Ovary (tissue), 9 donors: ENCODE data around the gene LIMA1. TPM values are rescaled to one million over a fixed set of nuclear protein-coding genes. Genes with fewer than 3 reads are reported as not detected.
"Not testable (repeated sequence)": the region's sequence is repeated elsewhere in the genome, so short reads cannot be mapped to it uniquely, and the experiment has no call there.

Experiments used
- DNase-seq, 5 donors: peaks; one replicate each; pipeline ENCODE4 v3.0.0-alpha.2; 2019 to 2020
- H3K27ac ChIP-seq, 2 donors: fragments of 200-600 bp; one replicate each; pipeline versions ENCODE4 v1.5.1 to v1.8.0; 2019 to 2022
- H3K27me3 ChIP-seq: fragments of 200-600 bp; one replicate; pipeline ENCODE4 v1.8.0; 2022
- H3K36me3 ChIP-seq: fragments of 200-600 bp; sonication (generic); one replicate; pipeline ENCODE4 v1.5.1; 2019
- H3K4me1 ChIP-seq: one replicate; pipeline ENCODE4 v1.8.1; 2013; ENCODE audit warnings: mild to moderate bottlenecking, moderate library complexity; ENCODE audit not compliant: insufficient read depth
- H3K4me3 ChIP-seq: fragments of 200-600 bp; sonication (generic); one replicate; pipeline ENCODE4 v1.5.1; 2017
- H3K9me3 ChIP-seq, 2 donors: fragments of 200-600 bp in 1 of 2; sonication (generic) in 1 of 2; one replicate each; pipeline versions ENCODE4 v1.5.1 to v1.8.1; 2013 to 2019; ENCODE audit warnings: mild to moderate bottlenecking in 1 of 2, moderate library complexity in 1 of 2
- EP300 ChIP-seq: sonication (generic); formaldehyde crosslinking; IDR thresholded peaks from one replicate; pipeline ENCODE4 v1.6.1; 2017; ENCODE audit warnings: antibody characterized with exemption
- POLR2A ChIP-seq: fragments of 450-650 bp; IDR thresholded peaks from one replicate; pipeline ENCODE4 v1.6.1; 2017; ENCODE audit warnings: antibody characterized with exemption, mild to moderate bottlenecking, moderate library complexity
- WGBS, 3 donors: extraction: QIAGEN DNeasy Blood & Tissue Kit in 1 of 3; methylation state at CpG; one replicate each; pipeline versions ENCODE4 v1.1.5 to v1.1.7; 2013 to 2017; 5-methylcytosine and 5-hydroxymethylcytosine counted together
- intact Hi-C, 4 donors: fragments of 100-400 bp; cut with DNase I; formaldehyde crosslinking; loops; one replicate each; pipeline versions ENCODE4 v1.11.0 to v1.15.1; 2022 to 2023
- polyA plus RNA-seq, 2 donors: library from polyadenylated mRNA; stranded (reverse); fragments of 200-250 nt in 1 of 2; fragments of 350-450 nt in 1 of 2; fragmentation: Illumina TruSeq in 1 of 2; extraction: RNeasy Lipid Tissue Mini Kit (QIAGEN cat#74804) in 1 of 2; gene quantifications; one replicate each; pipeline ENCODE4 v1.2.3, GENCODE V29; 2013 to 2014
- total RNA-seq, 7 donors: library from RNA; depleted of rRNA in 2 of 7; stranded (reverse); fragments of >200 nt in 2 of 7; fragmentation: NEBNext Ultra II Directional in 3 of 7; extraction: Animal tissue kit (Norgen Biotek cat#: 25700) in 3 of 7; gene quantifications; one replicate each; pipeline versions ENCODE4 v1.1.0 to v1.2.4, GENCODE V29; 2016 to 2023
- TF ChIP-seq, protein P1 (sequence below), 3 donors: fragments of 450-650 bp in 2 of 3; fragments of 200-600 bp in 1 of 3; IDR thresholded peaks; one replicate each; pipeline versions ENCODE4 v1.5.1 to v1.8.0; 2016 to 2022; ENCODE audit warnings: antibody characterized with exemption in 3 of 3, mild to moderate bottlenecking in 1 of 3
- donor health status: DM: no; HTN: no; CAD: no; lungs with moderate emphysema.
- donor health status: DM: no; HTN: no; CAD: no.
- donor health status: Bipolar disorder and iron deficiency.
- donor health status: DM: yes; HTN: yes; CAD: no.
- donor health status: DM: no; HTN: no; CAD: no.
- donor health status: DM: yes; HTN: yes; CAD: no.

LIMA1 gene
- total and polyA plus RNA-seq, 9 donors: 28.0 to 80.0 (median 45.2) TPM

- H3K27ac ChIP-seq: no peak overlapping the region
- H3K27me3 ChIP-seq: no peaks in the 10 kb centered on the region
- DNase-seq: no peak
- intact Hi-C loops: no loop called here
- no peak overlapping the region for H3K4me3 ChIP-seq
- TF ChIP-seq EP300 (no peak), POLR2A (no peak)
- TF ChIP-seq, protein P1, sequence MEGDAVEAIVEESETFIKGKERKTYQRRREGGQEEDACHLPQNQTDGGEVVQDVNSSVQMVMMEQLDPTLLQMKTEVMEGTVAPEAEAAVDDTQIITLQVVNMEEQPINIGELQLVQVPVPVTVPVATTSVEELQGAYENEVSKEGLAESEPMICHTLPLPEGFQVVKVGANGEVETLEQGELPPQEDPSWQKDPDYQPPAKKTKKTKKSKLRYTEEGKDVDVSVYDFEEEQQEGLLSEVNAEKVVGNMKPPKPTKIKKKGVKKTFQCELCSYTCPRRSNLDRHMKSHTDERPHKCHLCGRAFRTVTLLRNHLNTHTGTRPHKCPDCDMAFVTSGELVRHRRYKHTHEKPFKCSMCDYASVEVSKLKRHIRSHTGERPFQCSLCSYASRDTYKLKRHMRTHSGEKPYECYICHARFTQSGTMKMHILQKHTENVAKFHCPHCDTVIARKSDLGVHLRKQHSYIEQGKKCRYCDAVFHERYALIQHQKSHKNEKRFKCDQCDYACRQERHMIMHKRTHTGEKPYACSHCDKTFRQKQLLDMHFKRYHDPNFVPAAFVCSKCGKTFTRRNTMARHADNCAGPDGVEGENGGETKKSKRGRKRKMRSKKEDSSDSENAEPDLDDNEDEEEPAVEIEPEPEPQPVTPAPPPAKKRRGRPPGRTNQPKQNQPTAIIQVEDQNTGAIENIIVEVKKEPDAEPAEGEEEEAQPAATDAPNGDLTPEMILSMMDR (IDR thresholded peaks at IDR 0.05): no peak
- no peaks in the 10 kb centered on the region for H3K36me3 ChIP-seq
- no peaks in the 10 kb centered on the region for H3K4me1 ChIP-seq
- no peaks in the 10 kb centered on the region for H3K9me3 ChIP-seq
- WGBS, 3 donors: 92 to 97% (median 95%) methylated on average over 1 of the region's 1 CpG
Observed at GRCh38 chr12:50291377-50291776, 8.1 kb upstream of the LIMA1 start.

DNA sequence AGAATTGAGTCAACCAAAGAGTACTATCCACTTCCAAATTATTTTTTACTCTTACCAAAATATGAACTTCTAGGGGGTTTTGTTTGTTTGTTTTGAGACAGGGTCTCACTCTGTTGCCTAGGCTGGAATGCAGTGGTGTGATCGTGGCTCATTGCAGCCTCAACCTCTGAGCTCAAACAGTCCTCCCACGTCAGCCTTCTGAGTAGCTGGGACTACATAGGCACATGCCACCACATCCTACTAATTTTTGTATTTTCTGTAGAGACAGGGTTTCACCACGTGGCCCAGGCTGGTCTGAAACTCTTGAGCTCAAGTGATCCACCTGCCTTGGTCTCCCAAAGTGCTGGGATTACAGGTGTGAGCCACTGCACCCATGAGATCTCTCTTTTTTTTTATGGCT lies 7.4 kb upstream of the LIMA1 start:
- H3K9me3 ChIP-seq, H3K4me1 ChIP-seq, H3K27me3 ChIP-seq, intact Hi-C loops, H3K27ac ChIP-seq, DNase-seq, H3K36me3 ChIP-seq, H3K4me3 ChIP-seq: not testable (repeated sequence)
- WGBS, 3 donors: 82 to 91% (median 83%) methylated on average over 3 of the region's 3 CpGs

DNA sequence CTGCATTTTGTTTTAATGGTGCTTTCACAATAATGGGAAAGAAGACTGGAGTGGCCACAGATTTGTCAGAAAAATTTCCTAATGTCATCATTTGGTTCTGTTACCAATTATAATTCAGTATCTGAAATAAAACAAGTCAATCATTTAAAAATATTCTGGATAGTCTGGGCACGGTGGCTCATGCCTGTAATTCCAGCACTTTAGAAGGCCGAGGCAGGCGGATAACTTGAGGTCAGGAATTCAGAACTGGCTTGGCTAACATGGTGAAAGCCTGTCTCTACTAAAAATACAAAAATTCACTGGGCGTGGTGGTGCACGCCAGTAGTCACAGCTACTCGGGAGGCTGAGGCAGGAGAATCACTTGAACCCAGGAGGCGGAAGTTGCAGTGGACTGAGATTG lies 4.0 kb upstream of the LIMA1 start:
- intact Hi-C loops: loop anchor here in 2 of 4 donors (10.0 kb wide), 1 partner anchor 62 kb away; no protein-coding TSS in a partner anchor
- Histone ChIP-seq H3K36me3 (no peaks in the 10 kb centered on the region), H3K27ac (no peak overlapping the region), H3K4me1 (peaks cover 3% of the 10 kb centered on the region), H3K4me3 (no peak overlapping the region), H3K9me3 (no peaks in the 10 kb centered on the region), H3K27me3 (no peaks in the 10 kb centered on the region)
- DNase-seq: no peak
- WGBS, 3 donors: 87 to 91% (median 90%) methylated on average over 7 of the region's 7 CpGs
- TF ChIP-seq POLR2A (no peak), EP300 (no peak)
- TF ChIP-seq, protein P1 (IDR thresholded peaks at IDR 0.05): no peak

DNA sequence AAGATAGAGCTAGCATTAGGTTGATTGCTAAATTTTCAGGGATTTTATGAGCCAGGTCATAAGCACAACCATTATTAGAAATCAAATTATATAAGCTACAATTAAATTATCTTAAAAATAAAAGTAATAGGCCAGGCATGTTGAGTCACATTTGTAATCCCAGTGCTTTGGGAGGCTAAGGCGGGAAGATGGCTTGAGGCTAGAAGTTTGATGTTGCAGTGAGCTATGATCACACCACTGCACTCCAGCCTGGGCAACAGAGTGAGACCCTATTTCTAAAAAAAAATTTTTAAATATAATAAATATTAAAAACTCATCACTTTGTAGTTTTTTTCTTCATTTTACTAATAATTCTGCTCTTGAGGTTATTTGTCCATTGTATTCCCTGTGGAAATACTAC lies 1.9 kb upstream of the LIMA1 start:
- Histone ChIP-seq H3K9me3 (no peaks in the 10 kb centered on the region), H3K27me3 (no peaks in the 10 kb centered on the region), H3K27ac (no peak overlapping the region), H3K4me1 (peaks cover 3% of the 10 kb centered on the region), H3K36me3 (no peaks in the 10 kb centered on the region), H3K4me3 (no peak overlapping the region)
- 96 to 98% (median 96%) methylated on average over 1 of the region's 1 CpG for WGBS, 3 donors
- TF ChIP-seq, protein P1 (IDR thresholded peaks at IDR 0.05): no peak
- no peak for TF ChIP-seq EP300
- TF ChIP-seq POLR2A: no peak
- no peak for DNase-seq
- intact Hi-C loops: loop anchor here in 2 of 4 donors (10.0 kb wide), 1 partner anchor 60 kb away; no protein-coding TSS in a partner anchor

- Histone ChIP-seq H3K9me3 (no peaks in the 10 kb centered on the region), H3K4me1 (peaks cover 3% of the 10 kb centered on the region), H3K36me3 (no peaks in the 10 kb centered on the region), H3K27ac (peak overlapping the region in 1 of 2 donors; percentile 54), H3K27me3 (no peaks in the 10 kb centered on the region), H3K4me3 (peak overlapping the region; percentile 86)
- DNase-seq: peak in 1 of 5 donors; percentile 38
- no peak for TF ChIP-seq POLR2A
- TF ChIP-seq EP300: no peak
- TF ChIP-seq, protein P1 (IDR thresholded peaks at IDR 0.05): no peak
- intact Hi-C loops: loop anchor here in 2 of 4 donors (10.0 kb wide), 1 partner anchor 58 kb away; no protein-coding TSS in a partner anchor
- 2 to 6% (median 2%) methylated on average over 14 of the region's 14 CpGs for WGBS, 3 donors
Observed at GRCh38 chr12:50282721-50283228, 545 bp downstream of the LIMA1 start.
